NCI-H2107 treated with DMSO at 0.1 percent for 48 hours (cell line): Measurements from ENCODE around the gene MADD.

Experiments
- DNase-seq: peaks from one replicate; lab custom pipeline; 2025; ENCODE audit not compliant: unreplicated experiment; lab: John Stamatoyannopoulos, UW

Gene MADD

DNA sequence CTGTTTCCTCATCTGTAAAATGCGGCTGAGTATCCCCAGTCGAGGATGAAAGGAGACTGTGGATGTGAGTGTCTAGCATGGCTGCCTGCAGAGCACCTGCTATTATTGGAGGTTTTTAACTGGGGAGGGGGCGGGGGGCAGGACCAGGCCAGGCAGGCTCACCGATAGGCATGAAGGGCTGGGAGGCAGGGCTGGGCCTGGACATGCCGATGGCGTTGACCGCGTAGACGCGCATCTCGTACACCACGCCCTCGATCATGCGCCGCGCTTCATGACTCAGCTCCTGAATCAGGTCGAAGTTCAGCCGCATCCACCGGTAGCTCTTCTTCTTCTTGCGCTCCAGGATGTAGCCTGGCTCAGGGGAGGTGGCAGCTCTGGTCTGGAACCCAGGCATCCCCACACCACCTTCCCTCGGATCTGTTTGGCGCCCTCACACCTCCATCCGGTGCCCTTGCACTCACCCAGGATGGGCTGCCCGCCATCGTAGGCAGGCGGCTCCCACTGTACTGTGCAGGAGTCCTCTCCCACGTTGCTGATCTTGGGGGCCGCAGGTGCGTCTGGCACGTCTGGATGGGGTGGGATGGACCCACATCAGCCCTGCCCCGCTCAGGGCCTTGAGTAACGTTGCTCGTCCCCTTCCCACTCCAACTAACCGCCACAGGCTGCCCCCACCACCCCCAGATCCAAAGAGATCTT is 67.4 kb downstream of the MADD start:
- DNase-seq: no peak

DNA sequence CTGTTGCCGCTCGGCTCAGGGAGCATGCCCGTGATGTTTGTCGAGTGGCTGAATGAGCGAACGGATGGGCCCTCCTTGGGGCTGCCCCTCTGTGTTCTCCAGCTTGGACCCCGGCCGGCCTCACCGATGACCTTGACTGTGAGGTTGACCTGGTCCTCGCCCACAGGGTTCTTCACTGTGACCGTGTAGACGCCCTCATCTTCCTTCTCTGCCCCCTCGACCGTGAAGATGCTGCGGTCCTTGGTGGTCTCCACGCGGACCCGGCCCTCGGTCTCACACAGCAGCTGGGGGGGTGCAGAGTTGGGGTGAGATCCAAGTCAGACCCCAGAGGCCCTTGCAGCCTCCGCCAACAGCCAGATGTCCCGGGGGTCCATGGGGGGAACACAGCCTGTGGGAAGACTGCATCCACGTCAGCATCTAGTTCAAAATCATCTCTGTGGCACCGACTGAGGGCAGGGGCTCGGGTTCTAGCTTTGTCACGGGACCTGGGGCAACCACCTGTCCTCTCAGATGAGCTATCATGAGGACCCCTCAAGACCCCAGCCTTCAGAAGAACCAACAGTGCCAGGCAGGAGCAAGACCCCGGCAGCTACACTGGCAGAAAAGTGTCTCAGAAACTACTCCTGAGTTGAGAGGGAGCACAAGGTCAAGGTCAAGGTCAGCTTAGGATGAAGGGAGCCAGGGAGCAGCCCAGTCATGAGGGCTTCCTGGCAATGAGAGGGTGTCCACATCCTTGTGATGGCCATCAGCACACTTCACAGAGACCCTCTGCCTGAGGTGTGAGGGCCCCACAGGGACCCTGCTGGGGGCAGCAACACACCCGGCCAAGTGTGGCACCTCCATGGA is 68.7 kb downstream of the MADD start:
- no peak for DNase-seq

GRCh38 chr11:47340010-47340409 is 70.1 kb downstream of the MADD start:
- DNase-seq: no peak

DNA sequence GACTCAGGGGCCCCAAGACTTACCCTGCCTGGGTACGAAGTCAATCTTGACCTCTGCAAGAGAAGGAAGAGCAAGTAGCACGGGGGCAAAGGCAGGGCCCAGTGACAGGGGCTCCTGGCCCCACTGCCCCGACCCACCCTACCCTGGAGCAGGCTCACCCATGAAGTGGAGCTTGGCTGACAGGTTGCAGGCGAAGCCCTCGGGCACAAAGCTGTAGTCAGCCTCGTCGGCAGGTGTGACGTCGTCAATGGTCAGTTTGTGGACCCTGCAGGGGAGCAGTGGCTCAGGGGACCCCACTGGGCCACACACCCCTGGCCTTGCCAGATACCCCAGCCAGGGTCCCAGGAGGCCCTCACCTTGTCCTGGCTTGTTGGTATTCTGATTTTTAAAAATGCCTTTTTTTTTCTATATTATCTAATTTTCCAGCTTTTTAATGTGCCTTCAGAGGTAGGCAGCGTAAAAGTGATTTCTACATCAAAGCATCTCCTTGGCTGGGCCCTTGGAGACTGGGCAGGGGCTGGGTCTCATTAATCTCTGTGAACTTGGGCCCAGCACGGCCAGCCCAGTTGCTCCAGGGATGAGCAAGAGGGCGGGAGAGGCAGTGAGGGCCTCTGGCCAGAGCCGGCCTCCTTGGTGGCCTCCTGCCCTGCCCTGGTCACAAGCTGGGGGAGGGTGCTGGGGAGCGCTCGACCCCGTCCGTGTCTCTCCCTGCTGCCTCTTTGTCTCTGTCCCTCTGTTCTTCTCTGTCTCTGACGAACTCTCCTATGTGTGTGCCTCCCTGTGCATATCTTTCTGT is 71.2 kb downstream of the MADD start:
- DNase-seq: no peak

- no peak for DNase-seq
Observed at GRCh38 chr11:47342036-47342803, 72.3 kb downstream of the MADD start.

- no peak for DNase-seq
Observed at GRCh38 chr11:47342854-47343253, 72.9 kb downstream of the MADD start.

- no peak for DNase-seq
Observed at GRCh38 chr11:47345890-47346563, 76.1 kb downstream of the MADD start.

GRCh38 chr11:47347137-47347536 is 77.2 kb downstream of the MADD start:
- no peak for DNase-seq

DNA sequence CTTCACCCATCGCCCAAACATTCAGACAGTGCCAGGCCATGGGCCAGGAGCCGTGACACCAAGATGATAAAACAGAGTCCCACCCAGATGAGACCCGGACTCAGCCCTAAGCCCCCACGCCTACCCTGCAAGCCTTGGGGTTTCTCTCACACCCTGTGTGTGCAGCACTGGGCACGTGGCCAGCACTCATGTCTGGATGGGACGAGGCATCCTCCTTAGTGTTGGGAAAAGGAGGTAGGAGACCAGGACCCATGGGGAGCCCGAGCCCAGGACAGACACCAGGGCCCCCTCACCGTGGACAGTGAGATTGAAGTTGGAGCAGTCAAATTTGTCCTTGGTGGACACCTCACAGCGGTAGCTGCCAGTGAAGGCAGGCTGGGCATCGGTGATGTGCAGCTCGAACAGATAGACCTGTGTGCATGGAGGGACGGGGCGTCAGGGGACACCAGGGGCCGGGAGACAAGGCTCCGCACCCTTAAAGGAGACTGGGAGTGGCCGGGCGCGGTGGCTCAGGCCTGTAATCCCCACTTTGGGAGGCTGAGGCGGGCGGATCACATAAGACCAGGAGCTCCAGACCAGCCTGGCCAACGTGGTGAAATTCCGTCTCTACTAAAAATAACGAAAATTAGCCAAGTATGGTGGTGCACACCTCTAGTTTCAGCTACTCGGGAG is 78.3 kb downstream of the MADD start:
- DNase-seq: no peak

DNA sequence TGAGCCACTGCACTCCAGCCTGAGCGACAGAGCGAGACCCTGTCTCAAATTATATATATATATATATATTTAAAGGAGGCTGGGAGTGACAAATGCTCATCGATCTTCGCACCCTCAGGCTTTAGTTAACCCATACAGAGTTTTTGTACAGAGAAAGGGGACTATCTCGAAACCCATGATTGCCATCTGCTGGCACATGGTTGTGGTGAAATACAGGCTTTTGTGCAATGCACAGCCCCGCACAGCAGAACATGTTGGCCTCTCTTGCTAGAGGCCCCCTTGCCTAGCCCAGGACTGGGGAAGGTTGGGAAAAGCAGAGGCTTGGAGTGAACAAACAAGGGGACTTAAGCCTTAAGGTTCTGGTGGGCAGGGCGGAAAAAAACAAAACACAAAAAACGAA is 78.9 kb downstream of the MADD start:
- DNase-seq: peak; percentile 49

- DNase-seq: no peak
Observed at GRCh38 chr11:47349521-47350095, 79.7 kb downstream of the MADD start.

GRCh38 chr11:47350315-47350714 is 80.4 kb downstream of the MADD start:
- no peak for DNase-seq

DNA sequence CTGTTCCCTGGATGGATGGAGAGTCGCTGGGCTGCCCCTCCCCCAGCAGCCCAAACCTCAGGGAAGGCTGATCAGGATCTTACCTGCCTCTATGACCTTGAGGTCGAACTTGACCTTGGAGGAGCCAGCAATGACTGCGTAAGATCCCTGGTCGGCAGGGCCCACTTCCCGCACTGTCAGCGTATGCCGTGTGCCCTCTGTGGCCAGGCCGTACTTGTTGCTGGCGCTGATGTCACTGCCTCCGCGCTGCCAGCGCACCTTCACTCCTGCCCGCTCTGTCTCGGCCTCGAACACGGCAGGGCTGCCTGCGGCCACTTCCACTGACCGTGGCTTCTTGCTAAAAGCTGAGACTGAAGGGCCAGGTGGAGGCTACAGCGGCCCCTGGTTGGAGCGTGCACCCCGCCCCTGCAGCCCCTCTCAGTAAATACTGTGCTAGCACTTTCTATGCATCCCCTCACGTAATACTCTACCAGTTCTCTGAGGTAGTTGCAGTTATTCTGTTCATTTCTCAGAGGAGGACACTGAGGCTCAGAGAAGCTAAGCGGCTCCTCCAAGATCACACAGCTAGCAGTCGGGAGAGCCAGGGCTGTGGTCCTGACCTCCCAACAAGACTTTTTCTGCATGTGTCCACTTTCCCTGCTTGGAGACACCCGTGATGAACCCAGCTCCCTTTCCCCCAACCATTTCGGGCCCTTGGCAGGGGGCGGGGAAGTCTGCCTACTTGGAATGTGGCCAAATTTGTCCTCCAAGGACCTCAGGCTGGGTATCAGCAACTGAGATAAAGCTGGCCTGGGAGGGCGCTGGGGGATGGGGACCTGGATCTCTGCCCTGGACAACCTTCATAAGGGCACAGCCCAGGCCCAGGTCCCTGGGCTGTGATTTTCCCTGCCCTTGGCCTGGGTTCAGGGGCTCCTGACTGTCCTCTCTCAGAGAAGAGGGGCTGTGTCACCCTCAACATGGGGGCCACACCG is 81.5 kb downstream of the MADD start:
- DNase-seq: no peak

DNA sequence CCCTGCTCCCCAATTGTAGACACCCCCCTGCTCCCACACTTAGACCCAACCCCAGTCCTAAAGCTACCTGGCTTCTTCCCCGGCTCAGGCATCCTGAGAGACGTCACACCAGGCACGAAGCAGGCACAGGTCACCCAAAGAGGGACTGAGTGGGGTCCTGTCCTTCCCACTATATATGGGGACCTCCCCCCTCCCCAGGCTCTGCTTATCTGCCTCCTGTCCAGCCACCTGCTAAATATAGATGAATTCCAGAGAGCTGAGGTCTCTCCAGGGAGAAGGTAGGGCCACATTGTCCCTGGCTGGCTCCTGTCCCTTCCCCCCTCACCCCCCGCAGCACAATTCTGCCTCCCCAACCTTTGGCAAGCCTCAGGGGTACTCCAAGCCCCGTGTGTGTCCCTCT is 82.6 kb downstream of the MADD start, which contains the start of gene MYBPC3:
Gene MYBPC3, minus strand, starts transcription at position 147 of the 400 bp plus-strand sequence. Its CDS starts 55 bp downstream, at position 92.
- DNase-seq: no peak

DNA sequence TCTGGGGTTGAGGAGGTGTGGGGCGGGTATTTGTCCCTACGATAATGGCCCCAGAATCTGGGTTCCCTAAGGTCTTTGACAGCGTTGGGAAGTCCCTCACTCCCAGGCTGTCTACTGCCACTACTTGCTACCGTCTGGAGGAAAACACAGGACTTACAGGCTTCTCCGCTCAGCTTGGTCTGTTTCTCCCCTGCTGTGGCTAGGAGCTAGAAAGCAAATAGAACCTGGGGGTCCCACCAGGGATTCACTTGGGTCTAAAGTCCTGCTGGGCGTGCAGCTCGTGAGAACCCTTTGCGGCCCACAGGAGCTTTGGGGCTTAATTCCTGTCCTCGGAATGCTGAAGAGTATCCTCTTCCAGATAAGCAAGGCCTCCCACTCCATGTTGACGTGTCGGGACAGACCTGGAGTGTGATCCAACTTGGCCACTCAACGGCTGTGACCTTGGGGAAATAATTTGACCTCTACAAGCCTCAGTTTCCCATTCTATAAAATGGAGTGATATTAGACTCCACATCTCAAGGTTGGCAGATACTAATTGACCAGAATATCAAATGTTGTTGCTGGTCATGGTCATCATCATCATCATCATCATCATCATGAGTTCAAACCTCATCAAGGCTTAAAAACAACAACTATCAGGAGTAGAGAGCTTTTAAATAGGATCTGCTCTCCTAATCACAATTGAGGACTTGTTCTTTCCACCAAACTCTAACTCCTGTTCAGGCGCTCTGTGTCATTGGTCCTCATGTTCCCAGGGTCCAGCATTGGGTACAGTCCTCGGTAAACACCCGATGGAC is 84.2 kb downstream of the MADD start:
- no peak for DNase-seq

GRCh38 chr11:47354913-47355282 is 85.0 kb downstream of the MADD start:
- DNase-seq: no peak
